Hindlimb muscle (tissue), 1 donor: ENCODE results near the gene CCNE1. TPM values are rescaled to one million over a fixed set of nuclear protein-coding genes. Genes with fewer than 3 reads are reported as not detected.

Experiments used
- DNase-seq: peaks from one replicate; pipeline ENCODE4 v3.0.0-alpha.2; 2013
- polyA plus RNA-seq: library from polyadenylated mRNA; unstranded; fragments of 120-200 nt; gene quantifications from one replicate; pipeline ENCODE4 v1.2.1, GENCODE V29; 2013; ENCODE audit not compliant: insufficient read length

CCNE1 gene
- 21.8 TPM for polyA plus RNA-seq

DNA sequence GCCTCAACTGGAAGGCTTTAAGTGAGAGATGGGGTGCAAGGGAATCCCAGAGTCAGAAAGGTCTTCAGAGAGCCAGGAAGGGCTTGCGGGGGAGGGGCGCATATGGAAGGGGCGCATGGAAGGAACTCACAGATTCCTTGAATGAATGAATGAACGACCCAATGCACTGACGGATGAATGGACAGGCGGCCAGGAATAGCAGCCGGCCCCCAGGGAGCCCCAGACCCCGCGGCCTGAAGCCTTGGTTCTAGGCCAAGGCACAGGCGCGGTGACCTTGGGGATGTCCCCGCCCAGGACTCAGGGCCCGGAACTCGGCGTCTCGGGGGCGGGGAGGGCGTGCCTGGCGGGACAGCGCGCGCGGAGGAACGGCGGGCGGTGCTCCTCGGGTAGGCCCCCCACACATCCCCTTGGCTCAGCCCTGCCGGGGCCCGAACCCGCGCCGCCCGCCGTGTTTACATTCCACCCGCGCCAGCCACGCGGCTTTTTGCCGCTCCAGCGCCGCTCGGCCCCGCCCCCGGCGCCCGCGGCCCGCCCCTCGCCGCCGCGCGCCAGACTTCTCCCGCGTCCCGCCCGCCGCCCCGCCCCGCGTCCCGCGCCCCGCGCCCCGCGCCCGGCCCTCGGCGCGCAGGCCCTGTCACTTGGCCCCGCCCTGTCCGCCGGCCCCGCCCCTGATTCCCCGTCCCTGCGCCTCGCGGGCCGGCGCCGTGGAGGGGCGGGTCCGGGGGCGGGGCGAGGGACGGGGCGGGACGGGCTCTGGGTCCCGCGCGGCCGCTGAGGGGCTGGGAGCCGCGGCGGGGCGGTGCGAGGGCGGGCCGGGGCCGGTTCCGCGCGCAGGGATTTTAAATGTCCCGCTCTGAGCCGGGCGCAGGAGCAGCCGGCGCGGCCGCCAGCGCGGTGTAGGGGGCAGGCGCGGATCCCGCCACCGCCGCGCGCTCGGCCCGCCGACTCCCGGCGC, at the start of gene CCNE1:
Gene CCNE1, plus strand, starts transcription at position 867 of the 955 bp plus-strand sequence. CDS start 565 bp downstream, outside the sequence.
- DNase-seq: peak; percentile 90

DNA sequence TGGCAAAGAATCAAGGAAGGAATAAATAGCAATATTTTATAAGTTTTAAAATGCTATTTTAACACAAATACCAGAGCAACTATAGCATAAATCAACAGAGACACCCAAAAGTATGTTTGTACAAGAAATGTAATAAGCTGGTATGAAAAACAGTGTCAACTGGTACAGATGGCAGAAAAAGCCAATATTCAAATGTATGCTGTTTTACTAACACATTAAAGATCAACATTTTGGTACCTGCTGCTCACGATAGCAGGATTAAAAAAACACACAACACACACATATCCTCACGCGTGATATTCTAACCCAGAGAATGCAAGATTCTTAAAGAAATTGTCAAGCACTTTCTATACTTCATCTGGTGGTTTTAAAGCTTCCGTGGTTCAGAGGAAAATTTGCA, 48.6 kb upstream of the CCNE1 start:
- DNase-seq: no peak

DNA sequence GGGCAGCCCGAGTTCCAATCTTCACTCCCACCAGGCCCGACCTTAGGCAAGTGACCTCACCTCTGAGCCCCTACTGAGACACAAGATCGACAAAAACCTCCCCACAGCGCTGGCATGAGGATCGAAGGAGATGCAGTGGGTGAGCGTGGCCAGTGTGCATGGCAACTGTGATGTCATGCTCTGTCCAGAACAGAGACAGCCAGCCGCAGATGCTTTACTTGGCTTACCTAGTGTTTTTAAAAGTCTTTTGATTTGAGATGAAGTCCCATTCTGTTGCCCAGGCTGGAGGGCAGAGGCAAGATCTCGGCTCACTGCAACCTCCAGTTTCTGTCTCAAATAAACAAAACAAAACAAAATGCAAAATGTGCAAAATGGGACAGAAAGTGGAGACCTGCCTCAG, 47.4 kb upstream of the CCNE1 start:
- DNase-seq: no peak

DNA sequence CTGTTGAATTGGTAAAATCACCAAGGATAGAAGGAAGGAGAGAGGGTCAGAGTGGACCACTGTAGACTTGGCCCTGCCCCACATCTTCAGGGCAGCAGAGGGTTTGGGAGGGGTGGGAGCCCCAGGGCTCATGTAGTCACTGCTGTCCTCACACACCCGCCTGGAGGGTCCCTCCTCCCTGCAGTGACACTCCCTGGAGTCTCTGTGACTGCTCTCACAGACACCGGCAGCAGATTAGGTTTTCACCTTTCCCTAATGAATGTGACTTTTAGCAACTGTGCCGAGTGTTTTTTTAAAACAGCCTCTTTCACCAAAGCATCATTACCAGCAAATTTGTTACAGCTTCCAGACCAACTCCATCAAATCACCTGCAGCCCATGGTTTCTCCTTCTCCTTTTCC, 45.7 kb upstream of the CCNE1 start:
- DNase-seq: no peak

DNA sequence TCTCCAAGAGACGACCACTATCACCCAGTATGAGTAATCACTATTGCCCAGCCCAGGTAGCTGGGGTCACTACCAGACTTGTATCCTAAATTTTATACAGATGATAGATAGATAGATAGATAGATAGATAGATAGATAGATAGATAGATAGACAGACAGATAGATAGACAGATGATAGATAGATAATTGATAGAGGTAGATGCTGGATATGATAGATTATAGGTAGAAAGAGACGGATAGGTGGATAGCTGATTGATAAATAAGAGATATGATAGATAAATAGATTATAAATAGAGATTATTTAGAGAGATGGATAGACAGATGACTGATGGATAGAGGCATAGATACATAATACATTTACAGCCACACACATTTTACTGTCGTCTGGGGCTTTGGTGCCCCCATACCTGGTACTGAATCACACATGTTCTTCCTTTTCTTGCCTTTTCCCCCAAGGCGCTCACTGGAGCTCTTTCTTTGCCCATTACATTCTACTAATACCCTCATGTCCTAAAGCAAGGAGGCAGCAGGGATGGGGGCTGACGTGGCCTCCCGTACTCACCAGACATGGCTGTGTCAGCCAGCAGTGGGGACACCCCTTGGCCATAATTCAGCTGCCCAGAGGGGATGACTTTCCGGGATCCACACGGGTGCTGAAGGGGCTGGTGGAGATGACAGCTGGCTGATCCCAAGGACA, 44.6 kb upstream of the CCNE1 start:
- DNase-seq: no peak

DNA sequence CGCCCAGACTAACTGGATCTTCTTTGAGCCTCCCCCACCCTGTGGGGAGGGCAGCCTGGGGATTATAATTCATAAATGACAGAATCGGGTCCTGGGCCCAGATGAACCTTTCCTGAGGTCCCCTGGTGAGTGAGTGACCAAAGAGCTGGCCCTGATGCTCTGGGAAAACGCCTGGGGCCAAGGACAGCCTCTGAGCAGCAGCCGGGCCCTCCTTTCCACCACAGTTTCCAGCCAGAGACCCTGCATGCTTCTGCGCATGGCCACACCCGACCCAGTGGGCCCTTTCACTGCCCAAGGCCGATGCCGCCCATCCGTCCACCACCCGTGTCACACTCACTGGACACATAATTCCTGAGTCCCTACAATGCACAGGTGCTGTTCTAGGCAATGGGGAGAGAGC, 43.6 kb upstream of the CCNE1 start:
- DNase-seq: no peak

DNA sequence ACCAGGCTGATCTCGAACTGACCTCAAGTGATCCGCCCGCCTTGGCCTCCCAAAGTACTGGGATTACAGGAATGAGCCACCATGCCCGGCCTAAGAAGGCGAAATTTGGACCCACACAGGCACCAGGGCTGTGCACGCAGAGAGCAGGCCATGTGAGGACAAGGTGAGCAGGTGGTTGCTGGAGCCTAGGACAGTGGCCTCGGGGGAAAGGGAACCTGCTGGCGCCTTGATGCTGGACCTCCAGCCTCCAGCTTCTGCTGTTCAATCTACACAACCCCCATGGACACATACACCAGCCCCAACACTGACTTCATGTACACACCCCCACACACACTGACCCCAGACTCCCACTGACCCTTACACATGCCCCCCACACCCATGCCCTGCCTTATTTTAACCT, 41.8 kb upstream of the CCNE1 start:
- DNase-seq: no peak

DNA sequence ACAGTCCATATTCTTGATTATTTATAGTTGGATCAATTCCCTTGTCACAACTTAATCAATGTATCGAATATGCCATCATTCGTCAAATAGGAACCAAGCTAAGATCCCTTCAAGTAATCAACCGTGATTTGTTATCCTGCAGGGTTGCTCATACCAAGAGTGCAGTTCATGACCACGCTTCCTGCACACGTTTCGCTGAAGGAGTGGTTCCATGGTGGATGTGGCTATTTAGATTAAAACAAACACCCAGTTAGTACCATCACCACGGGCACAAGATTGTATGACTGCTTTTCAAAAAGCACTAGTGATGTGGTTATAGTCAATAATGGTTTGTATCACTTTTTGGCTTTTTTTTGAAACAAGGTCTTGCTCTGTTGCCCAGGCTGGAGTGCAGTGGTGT, 41.1 kb upstream of the CCNE1 start:
- DNase-seq: no peak

DNA sequence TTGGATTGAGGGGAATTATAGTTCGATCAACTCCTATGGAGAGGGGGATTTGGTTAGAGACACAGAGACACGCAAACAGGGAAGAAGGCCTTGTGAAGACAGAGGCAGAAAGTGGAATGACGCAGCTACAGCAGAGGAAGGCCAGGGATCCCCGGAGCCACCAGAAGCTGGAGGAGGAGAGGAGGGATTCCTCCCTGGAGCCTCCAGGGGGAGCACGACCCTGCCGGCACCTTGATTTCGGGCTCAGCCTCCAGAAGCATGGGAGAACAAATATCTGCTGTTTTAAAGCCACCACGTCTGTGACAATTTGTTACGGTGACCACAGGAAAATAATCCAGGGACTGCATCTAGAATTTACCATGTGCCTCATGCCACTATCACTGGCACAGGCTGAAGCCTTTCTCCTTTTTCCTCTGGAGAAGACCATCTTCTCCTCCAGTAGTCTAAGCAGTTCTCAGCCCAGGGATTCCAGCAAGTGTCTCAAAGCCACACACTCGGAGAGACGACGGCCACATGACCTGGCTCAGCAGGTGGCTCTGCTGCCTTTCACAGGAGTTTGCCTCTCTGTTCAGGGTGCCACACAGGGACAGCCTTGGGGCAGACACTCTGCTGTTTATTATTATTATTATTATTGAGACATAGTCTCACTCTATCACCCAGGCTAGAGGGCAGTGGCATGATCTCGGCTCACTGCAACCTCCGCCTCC, 39.9 kb upstream of the CCNE1 start:
- peak; percentile 55 for DNase-seq

DNA sequence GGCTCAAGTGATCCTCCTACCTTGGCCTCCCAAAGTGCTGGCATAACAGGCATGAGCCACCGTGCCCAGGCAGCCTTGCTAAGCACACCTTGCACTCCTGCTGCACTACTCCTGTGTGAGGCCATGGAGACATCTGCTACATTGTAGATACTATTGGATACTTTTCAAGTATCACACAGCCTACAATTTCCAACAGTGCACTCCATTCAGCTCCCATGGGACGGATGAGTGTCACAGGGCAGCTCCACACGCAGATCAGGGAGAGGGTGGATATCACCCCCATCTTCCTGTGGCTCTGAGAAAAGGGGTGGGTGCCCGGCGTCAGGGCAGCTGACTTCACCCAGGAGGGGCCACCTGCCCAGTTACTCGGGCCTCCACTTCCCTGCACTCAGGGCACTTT, 39.1 kb upstream of the CCNE1 start:
- DNase-seq: no peak

DNA sequence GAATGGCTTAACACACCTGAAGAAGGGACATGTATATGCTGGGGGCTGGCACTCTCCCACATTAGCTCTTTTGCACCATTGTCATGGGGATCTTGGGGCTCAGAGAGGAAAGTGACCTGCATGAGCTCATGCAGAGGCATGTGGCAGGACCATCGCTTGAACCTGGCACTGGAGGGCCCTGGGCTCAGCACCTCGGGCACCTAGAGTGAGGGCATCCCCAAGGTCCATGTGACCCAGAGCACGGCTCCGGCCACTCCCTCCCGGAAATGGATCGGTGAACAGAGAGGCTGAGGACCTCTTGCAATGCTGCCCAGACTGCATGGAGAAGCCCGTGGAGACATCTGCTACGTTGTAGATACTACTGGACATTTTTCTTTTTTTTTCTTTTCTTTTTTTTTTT, 38.6 kb upstream of the CCNE1 start:
- DNase-seq: no peak

DNA sequence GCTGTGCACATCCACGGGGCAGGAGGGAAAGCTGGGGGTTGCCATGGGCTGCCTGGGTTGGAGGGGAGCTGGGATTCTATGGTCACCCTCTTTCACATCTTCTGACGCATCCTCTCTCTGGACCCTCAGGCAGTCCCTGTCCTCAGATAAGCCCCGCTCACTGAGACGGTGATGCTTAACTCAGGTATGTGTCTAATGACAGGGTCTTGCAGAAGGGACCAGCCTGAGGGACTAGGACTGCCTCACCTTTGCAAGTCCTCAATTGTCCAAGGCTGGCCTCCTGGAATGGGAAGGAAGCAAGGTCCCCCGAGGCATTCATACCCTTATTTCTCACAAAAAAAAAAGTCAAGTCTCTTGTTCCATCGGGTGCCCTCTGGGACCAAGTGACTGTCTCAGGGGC, 37.7 kb upstream of the CCNE1 start:
- no peak for DNase-seq

DNA sequence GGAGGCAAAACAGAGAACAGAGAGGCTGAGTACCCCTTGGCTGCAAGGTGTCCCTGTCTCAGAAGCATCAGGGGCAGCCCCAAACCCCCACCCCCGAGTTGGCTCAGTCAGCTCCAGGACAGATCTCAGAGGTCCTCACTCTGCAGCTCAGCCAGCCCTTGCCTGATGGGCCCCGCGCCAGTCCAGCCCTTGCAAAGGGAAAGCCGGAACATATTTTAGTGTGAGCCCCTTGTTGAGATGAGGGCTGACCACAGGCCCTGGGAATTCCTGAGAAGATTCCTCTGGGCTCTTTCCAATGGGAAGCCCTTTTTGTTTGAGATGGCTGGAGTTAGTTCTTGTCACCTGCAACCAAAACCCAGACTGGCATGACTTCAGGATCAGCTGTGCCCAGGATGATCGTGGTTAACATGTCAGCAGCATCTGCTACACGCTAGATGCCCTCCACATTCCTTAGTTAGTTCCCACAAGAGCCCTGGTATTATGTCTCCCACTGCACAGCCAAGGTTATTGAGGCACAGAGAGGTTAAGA, 33.9 kb upstream of the CCNE1 start:
- DNase-seq: no peak

DNA sequence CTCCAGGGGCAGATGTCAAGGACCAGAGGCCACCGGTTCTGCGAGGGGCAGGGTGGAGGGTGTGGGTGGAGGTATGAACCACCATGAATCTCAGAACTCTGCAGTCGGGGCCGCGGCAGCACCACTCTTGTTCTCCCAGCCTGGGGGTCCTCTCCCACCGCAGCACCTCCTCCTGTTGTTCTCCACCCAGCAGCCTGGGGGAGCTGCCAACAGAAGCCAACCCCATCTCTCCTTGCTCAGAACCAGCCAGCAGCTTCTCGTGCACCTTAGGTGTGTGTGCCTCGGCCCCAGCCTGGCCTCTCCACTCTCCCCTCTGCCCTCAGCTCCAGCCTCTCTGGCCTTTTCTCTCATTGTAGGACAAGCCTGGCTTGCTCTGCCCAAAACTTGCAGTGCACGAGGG, 31.9 kb upstream of the CCNE1 start:
- DNase-seq: no peak

DNA sequence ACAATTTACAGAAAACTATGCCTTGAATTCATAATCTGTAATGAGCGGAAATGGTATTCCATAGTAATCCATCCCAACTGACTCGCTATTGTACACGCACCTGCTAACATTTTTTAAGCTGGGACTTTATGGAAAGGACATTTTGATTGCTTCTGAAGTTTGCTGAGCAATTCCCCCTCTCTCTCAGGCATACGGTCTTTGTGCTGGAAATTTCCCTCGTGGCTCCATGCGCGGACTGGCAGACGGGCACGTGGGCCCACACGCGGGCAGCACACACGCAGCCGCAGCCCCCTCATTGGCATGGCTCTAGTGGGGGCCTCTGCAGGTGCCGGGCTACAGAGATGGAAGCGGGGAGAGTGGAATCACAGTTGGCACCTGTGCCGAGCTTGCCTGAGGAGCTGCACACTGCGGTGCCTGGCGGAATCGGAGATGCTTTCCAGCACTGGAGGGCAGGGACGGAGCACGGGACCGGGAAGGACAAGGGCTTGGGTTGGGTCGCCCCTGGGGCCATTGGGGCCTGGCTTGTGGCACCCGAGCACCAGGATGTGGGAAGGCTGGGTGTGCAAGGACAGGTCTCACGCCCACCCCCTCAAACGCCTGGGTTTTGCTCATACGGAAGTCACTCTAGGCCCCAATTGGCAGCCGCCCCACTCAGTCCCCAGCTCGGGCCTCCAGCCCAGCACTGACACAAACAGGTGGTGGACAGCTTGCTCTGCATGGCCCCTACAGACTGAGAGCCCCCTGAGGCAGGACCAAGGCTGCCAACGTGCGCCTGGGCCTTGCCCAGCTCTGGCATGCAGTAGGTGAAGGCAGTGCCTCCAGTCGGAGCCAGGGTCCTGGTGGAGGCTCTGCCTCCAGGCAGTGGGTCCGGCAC, 30.2 kb upstream of the CCNE1 start:
- peak; percentile 70 for DNase-seq

DNA sequence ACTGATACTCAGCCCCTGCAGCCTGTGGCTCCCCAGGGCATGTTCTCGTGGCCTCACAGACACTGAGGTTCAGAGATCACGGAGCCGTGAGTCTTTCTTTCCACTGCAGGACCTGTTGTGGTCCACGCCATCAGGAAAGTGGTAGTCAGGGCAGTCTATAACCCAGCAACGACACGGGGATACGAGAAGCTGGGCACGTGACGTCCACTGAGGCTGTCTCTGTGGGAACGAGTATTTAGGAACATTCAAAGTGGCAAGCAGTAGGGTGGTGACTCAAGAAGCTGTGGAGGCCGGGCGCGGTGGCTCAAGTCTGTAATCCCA, 29.6 kb upstream of the CCNE1 start:
- DNase-seq: no peak

DNA sequence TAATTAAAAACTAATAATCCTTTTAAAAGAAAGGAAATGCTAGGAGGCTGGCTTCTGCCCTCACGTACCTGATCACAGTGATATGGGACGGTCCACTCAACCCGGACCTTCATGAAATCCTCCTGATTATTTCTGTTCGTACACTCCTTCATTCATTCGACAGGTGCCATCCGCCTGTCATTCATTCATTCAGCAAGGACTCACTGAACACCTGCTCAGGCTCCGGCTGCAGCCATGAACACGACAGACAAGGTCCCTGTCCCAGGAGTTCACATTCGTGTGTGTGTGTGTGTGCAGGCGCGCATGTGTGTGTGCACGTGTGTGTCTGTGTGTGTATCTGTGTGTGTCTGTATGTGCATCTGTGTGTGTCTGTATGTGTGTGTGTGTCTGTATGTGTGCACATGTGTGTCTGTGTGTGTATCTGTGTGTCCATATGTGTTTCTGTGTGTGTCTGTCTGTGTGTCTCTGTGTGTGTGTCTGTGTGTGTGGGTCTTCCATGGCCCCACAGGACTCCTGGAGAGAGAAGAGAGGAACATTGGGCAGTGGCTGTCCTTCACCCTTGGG, 28.1 kb upstream of the CCNE1 start:
- DNase-seq: no peak

DNA sequence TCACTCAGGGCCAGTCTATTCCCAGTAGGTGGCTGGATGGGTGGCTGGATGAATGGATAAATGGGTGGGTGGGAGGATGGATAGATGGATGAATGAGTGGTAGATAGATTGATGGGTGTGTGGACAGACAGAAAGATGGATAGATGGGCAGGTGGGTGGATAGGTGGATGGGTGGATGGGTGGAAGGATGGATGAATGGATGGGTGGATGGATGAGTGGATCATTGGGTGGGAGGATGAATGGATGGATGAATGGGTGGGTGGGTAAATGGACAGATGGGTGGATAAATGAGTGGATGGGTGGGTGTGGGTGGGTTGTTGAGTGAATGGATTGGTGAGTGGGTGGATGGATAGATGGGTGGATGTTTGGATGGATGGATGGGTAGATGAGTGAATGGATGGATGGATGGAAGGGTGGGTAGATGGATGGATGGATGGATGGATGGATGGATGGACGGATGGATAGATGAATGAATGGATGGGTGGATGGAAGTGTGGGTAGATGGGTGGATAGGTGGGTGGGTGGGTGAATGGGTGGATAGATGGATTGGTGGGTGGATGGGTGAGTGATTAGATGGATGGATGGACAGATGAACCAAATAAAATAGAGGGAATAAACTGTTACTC, 27.1 kb upstream of the CCNE1 start:
- DNase-seq: no peak

DNA sequence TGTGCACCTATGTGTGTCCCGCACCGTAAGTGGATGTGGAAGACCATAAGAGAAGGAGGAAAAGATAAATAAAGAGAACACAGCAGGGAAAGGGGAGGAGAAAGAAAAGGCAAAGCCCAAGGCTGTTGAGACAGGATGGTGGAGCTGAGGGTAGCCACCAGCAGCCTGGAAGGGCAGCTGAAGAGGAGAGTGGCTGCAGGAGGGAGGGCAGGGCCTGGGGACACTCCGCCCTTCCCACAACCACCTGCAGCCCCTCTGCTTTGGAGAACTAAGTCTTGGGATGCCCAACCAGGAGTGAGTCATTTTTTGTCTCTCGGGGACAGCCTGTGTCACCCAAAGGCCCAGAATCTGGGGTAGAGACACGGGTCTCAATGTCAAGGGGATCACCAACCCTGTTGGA, 26.4 kb upstream of the CCNE1 start:
- DNase-seq: no peak

DNA sequence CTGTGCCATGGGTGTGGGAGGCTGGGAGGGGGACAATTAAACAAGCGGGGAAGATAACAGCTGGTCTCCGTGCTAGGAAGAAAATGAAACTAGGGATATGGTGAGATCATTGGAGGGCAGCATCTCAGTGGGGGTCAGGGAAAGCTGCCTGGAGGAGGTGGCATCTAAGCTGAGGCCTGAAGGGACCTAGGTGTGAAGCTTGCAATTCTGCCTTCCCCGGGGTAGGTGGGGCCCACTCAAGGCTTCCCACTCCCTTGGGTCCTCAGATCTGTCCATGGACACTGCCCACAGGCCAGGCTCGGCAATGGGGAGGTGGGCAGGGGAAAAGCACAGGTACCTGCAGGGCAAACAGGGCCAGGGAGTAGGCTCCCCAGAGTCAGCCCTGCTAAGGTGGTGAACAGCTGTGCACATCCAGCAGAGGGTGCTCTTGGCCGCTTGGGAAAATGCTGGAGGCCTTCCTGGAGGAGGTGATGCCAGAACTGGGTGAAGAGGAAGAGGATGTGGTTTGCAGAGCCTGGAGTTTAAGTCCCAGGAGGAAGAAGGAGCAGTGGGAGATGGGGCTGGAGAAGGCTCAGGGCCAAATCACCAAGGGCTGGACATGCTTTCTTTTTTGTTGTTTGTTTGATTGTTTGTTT, 25.7 kb upstream of the CCNE1 start:
- DNase-seq: no peak

DNA sequence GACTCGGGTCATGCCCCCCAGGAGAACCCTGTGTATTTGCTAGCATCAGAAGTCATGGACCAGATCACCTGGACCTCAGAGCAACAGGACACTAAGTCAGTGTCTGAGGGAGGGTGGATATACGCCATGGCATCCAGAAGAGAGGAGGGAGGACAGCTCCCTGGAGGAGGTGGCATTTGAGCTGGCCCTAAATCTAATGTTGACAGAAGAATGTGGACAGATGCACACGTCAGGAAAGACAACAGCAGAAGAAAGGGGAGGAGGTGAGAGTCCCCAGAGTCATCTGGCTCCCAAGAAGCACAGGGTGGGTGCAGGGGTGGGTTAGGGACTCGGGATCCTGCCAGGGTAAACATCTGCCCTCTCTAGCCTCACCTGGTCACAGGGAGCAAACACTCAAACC, 24.5 kb upstream of the CCNE1 start:
- DNase-seq: no peak
